ENCODE results near the gene LRRC42.

LRRC42 gene

DNA sequence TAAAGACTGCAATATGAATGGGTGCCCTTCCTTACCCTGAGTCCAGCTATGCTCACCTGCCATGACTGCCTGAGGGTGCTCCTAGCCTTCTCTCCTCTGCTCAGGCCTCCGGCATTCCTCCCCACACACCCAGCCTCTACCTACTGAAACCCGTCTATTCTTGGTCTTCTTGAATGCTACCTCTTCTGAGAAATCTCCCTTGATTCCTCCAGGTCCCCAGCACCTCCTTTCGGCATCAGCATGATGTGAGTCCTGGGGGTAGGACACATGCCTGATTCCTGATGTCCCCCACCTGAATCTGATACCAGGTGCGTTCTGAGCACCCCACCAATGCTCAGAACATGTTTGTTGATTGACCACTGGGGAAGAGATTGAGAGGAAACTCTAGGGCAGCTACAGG lies 63.3 kb downstream of the LRRC42 start:
- DNase-seq: no peak

- no peak for DNase-seq
Observed at GRCh38 chr1:54010415-54011117, 64.4 kb downstream of the LRRC42 start.

- no peak for DNase-seq
Observed at GRCh38 chr1:54011316-54012007, 65.3 kb downstream of the LRRC42 start.

DNA sequence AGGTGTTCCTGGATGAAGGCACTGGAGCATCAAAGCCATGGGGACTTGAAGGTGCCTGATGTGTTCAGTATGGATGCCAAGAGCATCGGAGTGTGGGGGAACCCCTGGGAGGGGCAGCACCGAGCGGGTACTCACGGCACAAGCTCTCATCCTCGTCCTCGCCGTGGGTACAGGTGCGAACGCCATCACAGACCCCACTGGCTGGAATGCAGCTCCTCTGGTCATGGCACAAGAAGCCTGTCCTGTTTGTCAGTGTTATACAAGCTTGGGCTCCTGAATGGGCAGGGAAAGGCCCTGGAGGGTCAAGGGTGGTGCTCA lies 65.8 kb downstream of the LRRC42 start:
- DNase-seq: no peak

DNA sequence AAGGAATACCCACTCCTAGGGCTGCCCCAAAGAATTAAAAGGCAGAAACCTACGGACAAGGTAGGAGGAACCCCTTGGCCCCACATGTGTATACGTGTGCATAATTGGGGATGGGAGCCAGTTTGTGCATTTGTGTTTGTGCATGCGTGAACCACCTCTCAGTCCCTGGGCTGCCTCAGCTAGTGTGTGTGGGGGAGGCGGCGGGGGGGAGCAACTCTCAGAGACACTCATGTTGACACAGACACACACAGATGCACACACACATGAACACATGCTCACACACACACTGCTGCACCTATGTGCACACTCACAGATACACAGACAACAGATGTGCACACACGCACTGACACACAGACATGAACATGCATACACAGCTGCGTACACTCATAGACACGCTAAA lies 66.7 kb downstream of the LRRC42 start:
- DNase-seq: no peak

- no peak for DNase-seq
Observed at GRCh38 chr1:54013393-54014008, 67.4 kb downstream of the LRRC42 start.

DNA sequence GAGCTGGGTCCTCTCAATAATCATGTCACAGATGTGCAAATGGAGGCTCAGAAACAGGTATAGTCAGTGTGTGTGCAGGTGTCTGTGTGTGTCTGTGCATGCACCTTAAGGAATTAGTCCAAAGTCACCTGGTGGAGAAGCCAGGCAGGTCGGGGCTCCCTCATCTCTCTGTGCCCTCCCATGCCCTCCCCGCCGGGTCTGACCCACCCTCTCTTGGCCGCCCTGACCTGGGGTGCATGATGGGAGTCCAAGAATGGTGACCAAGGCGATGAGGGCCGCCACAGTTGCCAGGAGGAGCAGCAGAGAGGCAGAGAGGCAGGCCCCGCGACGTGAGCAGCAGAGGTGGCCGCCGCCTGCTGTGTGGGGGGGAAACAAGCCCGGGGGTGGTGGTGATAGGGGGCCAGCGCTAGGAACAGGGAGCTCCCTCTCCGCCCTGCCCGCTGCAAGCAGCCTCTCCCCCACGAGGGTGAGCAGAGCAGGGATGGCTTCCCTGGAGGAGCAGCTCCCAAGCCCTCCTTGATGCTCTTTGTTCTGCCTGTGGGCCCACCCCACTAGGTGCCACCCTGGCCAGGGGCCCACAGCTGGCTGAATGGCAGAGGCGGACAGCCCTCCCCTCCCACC lies 68.0 kb downstream of the LRRC42 start:
- no peak for DNase-seq

GRCh38 chr1:54016343-54017282 lies 70.5 kb downstream of the LRRC42 start:
- no peak for DNase-seq

All from activated naive CD4-positive, alpha-beta T cell treated with anti-CD3 and anti-CD28 coated beads, Interleukin-2, amount 50 U/mL, for 16 hours (primary cell).